ENCODE results near the gene ZBTB7A.

The ZBTB7A gene

GRCh38 chr19:4053423-4054324 is 13.0 kb downstream of the ZBTB7A start:
- DNase-seq, result no peak

- DNase-seq, result peak; percentile 87
Measured at GRCh38 chr19:4052993-4053422, 13.7 kb downstream of the ZBTB7A start.

- DNase-seq, result no peak
Measured at GRCh38 chr19:4052114-4052992, 14.3 kb downstream of the ZBTB7A start.

GRCh38 chr19:4051175-4052101 is 15.3 kb downstream of the ZBTB7A start:
- peak; percentile 90 for DNase-seq

- no peak for DNase-seq
Measured at GRCh38 chr19:4049432-4049831, 17.3 kb downstream of the ZBTB7A start.

- no peak for DNase-seq
Measured at GRCh38 chr19:4046946-4047683, 19.6 kb downstream of the ZBTB7A start.

- DNase-seq, result no peak
Measured at GRCh38 chr19:4046362-4046691, 20.4 kb downstream of the ZBTB7A start.

GRCh38 chr19:4045597-4046361 is 20.9 kb downstream of the ZBTB7A start:
- DNase-seq, result no peak

- DNase-seq, result no peak
Measured at GRCh38 chr19:4044990-4045465, 21.7 kb downstream of the ZBTB7A start.

GRCh38 chr19:4043966-4044715 is 22.6 kb downstream of the ZBTB7A start:
- DNase-seq, result no peak

GRCh38 chr19:4043401-4043800 is 23.3 kb downstream of the ZBTB7A start:
- no peak for DNase-seq

- no peak for DNase-seq
Measured at GRCh38 chr19:4042731-4043082, 24.0 kb downstream of the ZBTB7A start.

GRCh38 chr19:4042064-4042730 is 24.5 kb downstream of the ZBTB7A start:
- DNase-seq, result no peak

- DNase-seq, result no peak
Measured at GRCh38 chr19:4038661-4039423, 27.9 kb downstream of the ZBTB7A start.

GRCh38 chr19:4038057-4038456 is 28.6 kb downstream of the ZBTB7A start:
- no peak for DNase-seq

GRCh38 chr19:4037301-4037949 is 29.3 kb downstream of the ZBTB7A start:
- no peak for DNase-seq

GRCh38 chr19:4036576-4037300 is 30.0 kb downstream of the ZBTB7A start:
- DNase-seq, result no peak

- DNase-seq, result no peak
Measured at GRCh38 chr19:4035582-4035981, 31.1 kb downstream of the ZBTB7A start.
